Peyer's patch (tissue), 4 donors: ENCODE measurements around the gene CUL4B. TPM values are rescaled to one million over a fixed set of nuclear protein-coding genes. Genes with fewer than 3 reads are reported as not detected.
"Not testable (repeated sequence)": the region's sequence is repeated elsewhere in the genome, so short reads cannot be mapped to it uniquely, and the experiment has no call there.

ENCODE experiments used
- DNase-seq, 3 donors: peaks; one replicate each; pipeline ENCODE4 v3.0.0-alpha.2; 2017 to 2019
- H3K27ac ChIP-seq, 4 donors: fragments of 200-600 bp; sonication (generic); one replicate each; pipeline ENCODE4 v1.5.1; 2016 to 2019
- H3K27me3 ChIP-seq, 2 donors: fragments of 200-600 bp; sonication (generic); one replicate each; pipeline ENCODE4 v1.5.1; 2019
- H3K36me3 ChIP-seq, 3 donors: fragments of 200-600 bp; sonication (generic); one replicate each; pipeline ENCODE4 v1.5.1; 2016 to 2019
- H3K4me1 ChIP-seq, 4 donors: fragments of 200-600 bp; sonication (generic); one replicate each; pipeline ENCODE4 v1.5.1; 2016 to 2019
- H3K4me3 ChIP-seq, 4 donors: fragments of 200-600 bp; sonication (generic); 1 replicate in 3 of 4; 2 replicates in 1 of 4; pipeline ENCODE4 v1.5.1; 2016 to 2019; ENCODE audit warnings: mild to moderate bottlenecking in 1 of 4
- H3K9me3 ChIP-seq, 4 donors: fragments of 200-600 bp; sonication (generic); one replicate each; pipeline ENCODE4 v1.5.1; 2016 to 2019; ENCODE audit warnings: mild to moderate bottlenecking in 1 of 4
- POLR2A ChIP-seq, 2 donors: fragments of 450-650 bp; IDR thresholded peaks; one replicate each; pipeline ENCODE4 v1.5.1; 2017; ENCODE audit warnings: antibody characterized with exemption in 2 of 2, mild to moderate bottlenecking in 2 of 2, moderate library complexity in 2 of 2
- total RNA-seq, 4 donors: library from RNA; depleted of rRNA; stranded (reverse); fragments of >200 nt; gene quantifications; one replicate each; pipeline ENCODE4 v1.1.0, GENCODE V29; 2016
- TF ChIP-seq, protein P1 (sequence below), 6 experiments: fragments of 450-650 bp in 4 of 6; fragments of 200-600 bp in 2 of 6; sonication (generic) in 1 of 6; IDR thresholded peaks; one replicate each; pipeline ENCODE4 v1.5.1; 2017 to 2019; ENCODE audit warnings: antibody characterized with exemption in 6 of 6, mild to moderate bottlenecking in 3 of 6, moderate library complexity in 1 of 6

The CUL4B gene
- total RNA-seq, 4 donors from 2014 or later = 17.1 to 59.4 (median 22.8) TPM

DNA sequence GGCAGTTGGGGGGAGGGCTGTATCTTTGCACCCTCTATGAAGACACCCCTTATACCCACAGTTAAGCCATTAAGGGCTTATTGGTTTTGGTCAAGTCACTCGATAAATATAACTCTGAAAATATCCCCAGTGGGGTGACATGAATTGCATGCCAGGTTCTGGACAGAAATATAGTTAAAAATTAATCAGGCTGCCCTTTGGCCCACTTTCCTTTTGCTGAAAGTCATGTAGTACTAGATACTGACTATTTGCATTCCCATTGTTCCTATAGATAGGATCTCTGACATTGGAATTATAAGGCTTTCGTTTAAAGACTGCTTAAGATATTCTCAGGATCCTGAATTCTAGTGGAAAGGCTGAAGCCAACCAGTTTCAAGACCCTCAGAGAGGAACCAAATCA lies 48.1 kb downstream of the CUL4B start:
- TF ChIP-seq POLR2A (IDR thresholded peaks at IDR 0.05) = no peak
- TF ChIP-seq, protein P1, sequence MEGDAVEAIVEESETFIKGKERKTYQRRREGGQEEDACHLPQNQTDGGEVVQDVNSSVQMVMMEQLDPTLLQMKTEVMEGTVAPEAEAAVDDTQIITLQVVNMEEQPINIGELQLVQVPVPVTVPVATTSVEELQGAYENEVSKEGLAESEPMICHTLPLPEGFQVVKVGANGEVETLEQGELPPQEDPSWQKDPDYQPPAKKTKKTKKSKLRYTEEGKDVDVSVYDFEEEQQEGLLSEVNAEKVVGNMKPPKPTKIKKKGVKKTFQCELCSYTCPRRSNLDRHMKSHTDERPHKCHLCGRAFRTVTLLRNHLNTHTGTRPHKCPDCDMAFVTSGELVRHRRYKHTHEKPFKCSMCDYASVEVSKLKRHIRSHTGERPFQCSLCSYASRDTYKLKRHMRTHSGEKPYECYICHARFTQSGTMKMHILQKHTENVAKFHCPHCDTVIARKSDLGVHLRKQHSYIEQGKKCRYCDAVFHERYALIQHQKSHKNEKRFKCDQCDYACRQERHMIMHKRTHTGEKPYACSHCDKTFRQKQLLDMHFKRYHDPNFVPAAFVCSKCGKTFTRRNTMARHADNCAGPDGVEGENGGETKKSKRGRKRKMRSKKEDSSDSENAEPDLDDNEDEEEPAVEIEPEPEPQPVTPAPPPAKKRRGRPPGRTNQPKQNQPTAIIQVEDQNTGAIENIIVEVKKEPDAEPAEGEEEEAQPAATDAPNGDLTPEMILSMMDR (IDR thresholded peaks at IDR 0.05) = no peak
- Histone ChIP-seq H3K27me3 (no peaks in the 10 kb centered on the region), H3K9me3 (no peaks in the 10 kb centered on the region), H3K36me3 (no peaks in the 10 kb centered on the region), H3K4me3 (no peak overlapping the region), H3K4me1 (no peaks in the 10 kb centered on the region), H3K27ac (peak overlapping the region in 1 of 4 donors; percentile 31)
- no peak for DNase-seq

DNA sequence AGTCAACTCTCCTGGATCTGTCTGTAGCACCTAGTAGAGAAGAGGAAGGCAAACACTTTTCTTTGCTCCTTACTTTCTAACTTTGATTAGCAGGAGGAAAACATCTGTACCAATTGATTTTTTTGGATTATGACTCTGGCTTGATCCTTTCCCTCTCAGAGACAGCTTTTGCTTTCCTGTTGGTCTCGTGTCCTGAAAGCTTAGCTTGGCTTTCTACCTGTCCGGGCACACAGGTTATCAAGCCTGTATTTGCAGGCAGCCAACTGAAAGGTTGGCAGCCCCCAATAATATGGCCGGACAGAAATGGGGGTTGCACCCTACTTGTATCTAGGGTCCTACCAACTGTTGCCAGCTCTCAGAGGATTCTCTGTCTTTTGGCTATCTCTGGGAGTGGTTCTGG lies 48.5 kb downstream of the CUL4B start:
- peak overlapping the region in 1 of 4 donors; percentile 31 for H3K27ac ChIP-seq
- no peak for DNase-seq

DNA sequence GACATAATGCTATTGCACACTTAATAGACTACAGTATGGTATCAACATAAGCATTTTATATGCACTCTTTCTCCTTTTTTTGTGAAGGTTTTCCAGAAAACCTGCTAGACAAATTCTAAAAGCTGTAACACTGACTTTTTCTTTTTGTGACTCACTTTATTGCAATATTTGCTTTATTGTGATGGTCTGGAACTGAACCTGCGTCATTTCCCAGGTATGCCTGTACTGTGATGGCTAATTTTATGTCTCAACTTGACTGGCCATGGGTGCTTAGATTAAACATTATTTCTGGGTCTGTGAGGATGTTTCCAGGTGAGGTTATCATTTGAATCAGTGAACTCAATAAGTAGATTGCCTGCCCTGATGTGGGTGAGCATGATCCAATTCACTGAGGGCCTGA lies 56.2 kb downstream of the CUL4B start:
- H3K4me1 ChIP-seq = no peaks in the 10 kb centered on the region
- no peaks in the 10 kb centered on the region for H3K36me3 ChIP-seq
- DNase-seq = no peak
- H3K9me3 ChIP-seq = no peaks in the 10 kb centered on the region
- H3K27me3 ChIP-seq = no peaks in the 10 kb centered on the region
- TF ChIP-seq POLR2A (IDR thresholded peaks at IDR 0.05) = no peak
- TF ChIP-seq, protein P1 (IDR thresholded peaks at IDR 0.05) = no peak
- no peak overlapping the region for H3K4me3 ChIP-seq
- no peak overlapping the region for H3K27ac ChIP-seq

More for the DNA sequence above, 48.5 kb downstream of the CUL4B start:
- Histone ChIP-seq H3K9me3 (no peaks in the 10 kb centered on the region), H3K4me1 (no peaks in the 10 kb centered on the region), H3K36me3 (no peaks in the 10 kb centered on the region), H3K27me3 (no peaks in the 10 kb centered on the region), H3K4me3 (no peak overlapping the region)
- TF ChIP-seq, protein P1 (IDR thresholded peaks at IDR 0.05) = no peak
- no peak for TF ChIP-seq POLR2A (IDR thresholded peaks at IDR 0.05)

GRCh38 chrX:120499301-120500072 lies 61.3 kb downstream of the CUL4B start:
- DNase-seq = no peak
- Histone ChIP-seq H3K4me3 (no peak overlapping the region), H3K36me3 (no peaks in the 10 kb centered on the region), H3K27ac (no peak overlapping the region), H3K27me3 (no peaks in the 10 kb centered on the region), H3K4me1 (no peaks in the 10 kb centered on the region), H3K9me3 (no peaks in the 10 kb centered on the region)
- TF ChIP-seq, protein P1 (IDR thresholded peaks at IDR 0.05) = no peak
- TF ChIP-seq POLR2A (IDR thresholded peaks at IDR 0.05) = no peak

GRCh38 chrX:120490119-120490518 lies 70.6 kb downstream of the CUL4B start:
- not testable (repeated sequence) for H3K4me1 ChIP-seq, H3K36me3 ChIP-seq, H3K9me3 ChIP-seq, DNase-seq, H3K27ac ChIP-seq, H3K4me3 ChIP-seq, H3K27me3 ChIP-seq

GRCh38 chrX:120486786-120487185 lies 74.0 kb downstream of the CUL4B start:
- no peak overlapping the region for H3K27ac ChIP-seq
- H3K36me3 ChIP-seq = no peaks in the 10 kb centered on the region
- H3K4me3 ChIP-seq = no peak overlapping the region

More at GRCh38 chrX:120486786-120487185, 74.0 kb downstream of the CUL4B start:
- DNase-seq = no peak
- TF ChIP-seq POLR2A (IDR thresholded peaks at IDR 0.05) = no peak
- TF ChIP-seq, protein P1 (IDR thresholded peaks at IDR 0.05) = no peak
- Histone ChIP-seq H3K4me1 (no peaks in the 10 kb centered on the region), H3K9me3 (no peaks in the 10 kb centered on the region), H3K27me3 (no peaks in the 10 kb centered on the region)
